ENCODE measurements around the gene VWA5B1. TPM values are rescaled to one million over a fixed set of nuclear protein-coding genes. Genes with fewer than 3 reads are reported as not detected.

The VWA5B1 gene
- total RNA-seq, 1 donor from 2014 or later: not detected

DNA sequence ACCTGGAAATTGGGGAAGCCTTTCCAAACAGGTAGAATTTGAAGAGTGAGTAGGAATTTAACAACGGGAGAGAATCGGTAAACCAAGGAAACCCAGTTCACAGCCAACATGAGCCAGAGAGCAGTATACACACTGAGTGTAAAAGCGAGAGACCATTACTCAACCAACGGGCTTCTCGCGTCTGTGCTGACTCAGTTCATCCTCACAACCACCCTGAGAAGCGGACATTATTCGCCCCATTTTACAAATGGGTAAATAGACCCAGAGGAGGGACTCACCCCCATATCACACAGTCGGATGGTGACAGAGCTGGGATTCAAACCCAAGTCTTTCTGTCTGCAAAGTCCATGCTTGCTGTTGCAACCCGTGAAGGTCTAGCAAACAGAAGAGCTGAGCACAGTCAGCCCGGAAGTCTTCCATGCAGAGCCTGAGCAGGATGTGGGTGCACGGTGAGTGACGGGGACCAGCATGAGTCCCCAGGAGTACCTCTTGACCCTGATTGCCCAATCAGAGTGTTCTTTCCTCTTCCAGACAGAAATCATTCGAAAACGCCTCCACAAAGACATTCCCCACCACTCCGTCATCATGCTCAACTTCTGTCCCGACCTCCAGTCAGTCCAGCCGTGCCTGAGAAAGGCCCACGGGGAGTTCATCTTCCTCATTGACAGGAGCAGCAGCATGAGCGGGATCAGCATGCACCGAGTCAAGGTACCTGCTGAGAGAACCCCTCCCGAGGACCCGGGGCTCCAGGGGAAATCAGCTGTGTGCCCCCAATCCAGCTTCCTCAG is 32.3 kb downstream of the VWA5B1 start:
- Histone ChIP-seq H3K4me3 (no peak overlapping the region), H3K27me3 (no peaks in the 10 kb centered on the region), H3K9me3 (no peaks in the 10 kb centered on the region), H3K27ac (no peak overlapping the region), H3K36me3 (no peaks in the 10 kb centered on the region), H3K4me1 (peaks cover 5% of the 10 kb centered on the region)
- no peak for DNase-seq (ENCODE audit: extremely low spot score in 2 of 2)
- intact Hi-C loops (cut with DNase I): no loop called here
- TF ChIP-seq POLR2AphosphoS5 (IDR thresholded peaks at IDR 0.05; ENCODE audit: insufficient read depth in 1 of 2, low read depth in 1 of 2) (no peak), POLR2A (IDR thresholded peaks at IDR 0.05) (no peak)
- TF ChIP-seq, protein P1, sequence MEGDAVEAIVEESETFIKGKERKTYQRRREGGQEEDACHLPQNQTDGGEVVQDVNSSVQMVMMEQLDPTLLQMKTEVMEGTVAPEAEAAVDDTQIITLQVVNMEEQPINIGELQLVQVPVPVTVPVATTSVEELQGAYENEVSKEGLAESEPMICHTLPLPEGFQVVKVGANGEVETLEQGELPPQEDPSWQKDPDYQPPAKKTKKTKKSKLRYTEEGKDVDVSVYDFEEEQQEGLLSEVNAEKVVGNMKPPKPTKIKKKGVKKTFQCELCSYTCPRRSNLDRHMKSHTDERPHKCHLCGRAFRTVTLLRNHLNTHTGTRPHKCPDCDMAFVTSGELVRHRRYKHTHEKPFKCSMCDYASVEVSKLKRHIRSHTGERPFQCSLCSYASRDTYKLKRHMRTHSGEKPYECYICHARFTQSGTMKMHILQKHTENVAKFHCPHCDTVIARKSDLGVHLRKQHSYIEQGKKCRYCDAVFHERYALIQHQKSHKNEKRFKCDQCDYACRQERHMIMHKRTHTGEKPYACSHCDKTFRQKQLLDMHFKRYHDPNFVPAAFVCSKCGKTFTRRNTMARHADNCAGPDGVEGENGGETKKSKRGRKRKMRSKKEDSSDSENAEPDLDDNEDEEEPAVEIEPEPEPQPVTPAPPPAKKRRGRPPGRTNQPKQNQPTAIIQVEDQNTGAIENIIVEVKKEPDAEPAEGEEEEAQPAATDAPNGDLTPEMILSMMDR (IDR thresholded peaks at IDR 0.05): no peak

DNA sequence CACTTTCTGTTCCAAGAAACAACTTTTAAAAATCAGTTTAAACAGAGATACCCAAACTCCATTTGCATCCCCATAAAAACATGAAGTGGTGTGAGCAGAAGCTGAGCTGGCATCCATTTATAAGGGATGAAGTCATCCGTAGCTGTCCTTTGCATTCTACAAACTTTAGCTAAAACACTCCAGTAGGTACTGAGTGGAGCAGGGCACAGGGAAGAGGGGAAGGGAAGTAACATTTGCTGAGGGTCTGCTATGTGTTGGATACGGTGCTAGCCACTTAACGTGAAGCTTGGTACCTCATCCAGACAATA is 32.9 kb downstream of the VWA5B1 start:
- peaks cover 5% of the 10 kb centered on the region for H3K4me1 ChIP-seq
- no peak for DNase-seq (ENCODE audit: extremely low spot score in 2 of 2)
- H3K27me3 ChIP-seq: no peaks in the 10 kb centered on the region
- TF ChIP-seq POLR2AphosphoS5 (IDR thresholded peaks at IDR 0.05; ENCODE audit: insufficient read depth in 1 of 2, low read depth in 1 of 2) (no peak), POLR2A (IDR thresholded peaks at IDR 0.05) (no peak)
- TF ChIP-seq, protein P1 (IDR thresholded peaks at IDR 0.05): no peak
- no peak overlapping the region for H3K27ac ChIP-seq
- no peak overlapping the region for H3K4me3 ChIP-seq
- H3K9me3 ChIP-seq: no peaks in the 10 kb centered on the region
- intact Hi-C loops (cut with DNase I): no loop called here
- H3K36me3 ChIP-seq: no peaks in the 10 kb centered on the region

DNA sequence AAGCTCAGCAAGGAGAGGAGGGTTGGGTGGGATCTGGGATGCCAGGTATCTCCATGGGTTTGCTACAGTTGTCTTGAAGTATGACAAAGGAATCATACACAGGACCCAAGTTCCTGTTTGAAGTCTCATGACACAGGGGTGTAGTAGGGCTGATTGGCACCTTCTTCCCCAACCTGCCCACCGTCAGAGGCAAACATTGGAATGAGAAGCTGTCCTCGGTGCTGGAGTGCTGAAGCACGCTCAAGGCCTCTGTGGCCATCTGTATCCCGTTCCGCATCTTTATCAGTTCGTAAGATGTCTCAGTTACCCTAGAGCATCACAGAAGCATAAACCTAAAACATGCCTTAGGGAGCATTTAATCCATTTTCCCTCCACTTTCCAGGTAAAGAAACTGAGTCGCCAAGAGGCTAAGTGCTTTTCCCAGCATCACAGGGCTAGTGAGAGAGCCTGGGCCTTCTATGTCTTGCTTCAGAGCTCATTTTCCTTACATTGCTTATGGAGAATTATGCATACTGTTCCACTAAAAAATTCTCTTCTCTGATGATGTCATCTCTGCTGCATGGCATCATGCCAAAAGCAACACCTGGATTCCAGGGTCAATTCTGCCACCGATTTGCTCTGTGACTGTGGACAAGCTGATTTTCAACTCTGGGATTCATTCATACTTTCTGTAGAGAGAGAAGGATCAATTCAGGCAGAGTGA is 34.2 kb downstream of the VWA5B1 start:
- peaks cover 5% of the 10 kb centered on the region for H3K4me1 ChIP-seq
- H3K27ac ChIP-seq: no peak overlapping the region
- H3K4me3 ChIP-seq: no peak overlapping the region
- intact Hi-C loops (cut with DNase I): no loop called here
- H3K36me3 ChIP-seq: no peaks in the 10 kb centered on the region
- TF ChIP-seq POLR2AphosphoS5 (IDR thresholded peaks at IDR 0.05; ENCODE audit: insufficient read depth in 1 of 2, low read depth in 1 of 2) (no peak), POLR2A (IDR thresholded peaks at IDR 0.05) (no peak)
- TF ChIP-seq, protein P1 (IDR thresholded peaks at IDR 0.05): no peak
- no peaks in the 10 kb centered on the region for H3K27me3 ChIP-seq
- no peaks in the 10 kb centered on the region for H3K9me3 ChIP-seq
- no peak for DNase-seq (ENCODE audit: extremely low spot score in 2 of 2)

DNA sequence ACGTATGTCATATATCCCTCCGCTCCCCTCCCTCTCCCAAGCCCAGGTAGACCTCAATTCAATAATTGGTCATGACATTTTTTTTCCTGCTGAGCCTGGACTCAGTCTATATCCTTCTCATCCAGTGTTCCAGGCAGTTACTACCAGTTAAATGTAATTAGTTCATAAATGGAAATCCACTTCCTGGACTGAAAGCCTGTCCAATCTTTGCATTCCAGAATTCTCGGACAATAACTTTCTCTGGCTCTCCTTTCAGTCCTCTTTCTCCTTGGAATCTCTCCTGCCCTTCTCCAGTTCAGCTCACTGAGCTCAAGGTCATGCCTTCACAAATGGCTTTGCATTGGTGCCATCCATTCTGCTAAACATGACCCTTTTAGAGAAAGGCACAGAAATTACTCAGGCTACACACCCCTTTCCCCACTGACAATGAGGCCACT is 34.8 kb downstream of the VWA5B1 start:
- TF ChIP-seq, protein P1 (IDR thresholded peaks at IDR 0.05): no peak
- TF ChIP-seq POLR2AphosphoS5 (IDR thresholded peaks at IDR 0.05; ENCODE audit: insufficient read depth in 1 of 2, low read depth in 1 of 2) (no peak), POLR2A (IDR thresholded peaks at IDR 0.05) (no peak)

More for the DNA sequence above, 34.8 kb downstream of the VWA5B1 start:
- H3K27ac ChIP-seq: no peak overlapping the region
- peaks cover 5% of the 10 kb centered on the region for H3K4me1 ChIP-seq
- H3K4me3 ChIP-seq: no peak overlapping the region
- H3K9me3 ChIP-seq: no peaks in the 10 kb centered on the region
- no peaks in the 10 kb centered on the region for H3K36me3 ChIP-seq
- intact Hi-C loops (cut with DNase I): no loop called here
- DNase-seq (ENCODE audit: extremely low spot score in 2 of 2): no peak
- no peaks in the 10 kb centered on the region for H3K27me3 ChIP-seq

Measured in vagina (tissue), 2 donors.